Activated CD4-positive, alpha-beta T cell treated with anti-CD3 and anti-CD28 coated beads, Interleukin-2, amount 50 U/mL, for 1 hour (primary cell): ENCODE measurements around the gene FAAP20.

ENCODE experiments used
- DNase-seq: peaks from one replicate; pipeline ENCODE4 v3.0.0-alpha.2; 2020

Gene FAAP20

DNA sequence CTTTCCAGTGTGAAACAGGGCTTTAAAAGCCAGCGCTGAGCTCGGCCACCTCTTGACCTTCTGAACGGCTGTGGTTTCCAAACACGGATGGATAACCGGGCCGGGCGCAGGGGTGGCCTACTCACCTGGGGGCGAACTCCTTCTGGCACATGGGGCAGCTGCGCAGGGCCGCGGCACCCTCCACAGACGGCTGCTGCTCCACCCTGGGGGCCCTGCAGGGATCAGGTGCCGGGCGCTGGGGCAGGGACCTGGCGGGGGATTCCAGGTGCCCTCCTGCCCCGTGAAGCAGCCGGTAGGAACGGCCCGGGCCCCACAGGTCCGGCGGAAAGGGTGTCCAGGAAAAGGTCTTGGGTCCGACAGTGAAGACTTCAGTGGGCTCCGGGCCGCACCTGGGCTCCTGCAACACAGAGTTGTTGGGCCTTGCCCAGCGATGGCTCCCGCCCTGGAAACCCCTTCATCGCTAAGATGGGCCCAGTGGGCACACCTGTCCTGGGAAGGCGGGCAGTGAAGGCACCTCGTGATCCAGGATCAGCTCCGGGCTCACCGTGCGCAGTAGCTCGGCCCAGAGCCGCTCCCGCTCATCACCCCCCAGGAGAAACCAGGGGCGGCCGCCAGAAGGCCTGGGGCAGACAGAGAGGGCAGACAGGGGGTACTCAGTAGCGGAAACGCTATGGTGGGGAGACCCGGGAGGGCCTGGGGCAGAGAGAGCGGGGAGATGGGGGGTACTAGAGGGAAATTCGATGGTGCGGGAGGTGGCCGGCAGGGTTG is 874 bp downstream of the FAAP20 start:
- DNase-seq = no peak

DNA sequence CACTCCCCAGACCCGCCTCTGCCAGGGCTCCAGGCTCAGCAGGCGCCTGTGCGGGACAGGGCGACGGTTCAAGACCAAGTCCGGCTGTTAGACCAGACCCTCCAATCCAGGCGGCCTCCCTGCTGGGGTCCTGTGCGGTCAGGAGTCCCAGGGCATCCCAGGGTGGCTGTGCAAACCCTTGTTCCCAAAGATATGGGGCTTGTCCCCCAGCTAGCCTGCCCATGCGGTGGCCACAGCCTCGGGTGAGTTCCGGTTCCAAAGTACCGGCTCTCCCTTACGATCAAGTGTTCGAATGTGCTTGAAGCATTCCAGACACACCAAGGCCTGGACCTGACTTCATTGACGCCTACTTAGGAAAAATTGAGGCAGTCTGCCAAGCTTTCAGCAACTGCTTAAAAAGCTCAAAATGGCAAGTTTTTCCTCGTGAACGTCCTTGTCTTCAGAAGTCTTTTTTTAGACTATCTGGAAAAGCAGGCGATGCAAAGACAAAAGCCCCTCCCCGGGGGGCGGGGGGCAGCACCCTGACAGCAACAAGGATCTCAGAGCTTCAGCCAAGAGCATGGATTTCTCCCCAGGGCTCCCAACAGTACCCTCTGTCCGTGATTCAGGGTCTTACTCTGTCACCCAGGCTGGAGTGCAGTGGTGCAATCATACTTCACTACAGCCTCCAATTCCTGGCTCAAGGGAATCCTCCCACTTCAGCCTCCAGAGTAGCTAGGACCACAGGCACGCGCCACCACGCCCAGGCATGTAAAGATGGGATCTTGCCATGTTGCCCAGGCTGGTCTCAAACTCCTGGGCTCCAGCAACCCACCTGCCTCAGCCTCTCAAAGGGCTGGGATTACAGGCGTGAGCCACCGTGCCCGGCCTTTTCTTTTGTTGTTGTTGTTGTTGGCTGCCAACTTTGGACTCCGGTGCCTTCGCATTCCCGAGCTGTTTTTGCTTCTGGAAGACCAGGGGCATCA is 2.3 kb downstream of the FAAP20 start:
- no peak for DNase-seq

DNA sequence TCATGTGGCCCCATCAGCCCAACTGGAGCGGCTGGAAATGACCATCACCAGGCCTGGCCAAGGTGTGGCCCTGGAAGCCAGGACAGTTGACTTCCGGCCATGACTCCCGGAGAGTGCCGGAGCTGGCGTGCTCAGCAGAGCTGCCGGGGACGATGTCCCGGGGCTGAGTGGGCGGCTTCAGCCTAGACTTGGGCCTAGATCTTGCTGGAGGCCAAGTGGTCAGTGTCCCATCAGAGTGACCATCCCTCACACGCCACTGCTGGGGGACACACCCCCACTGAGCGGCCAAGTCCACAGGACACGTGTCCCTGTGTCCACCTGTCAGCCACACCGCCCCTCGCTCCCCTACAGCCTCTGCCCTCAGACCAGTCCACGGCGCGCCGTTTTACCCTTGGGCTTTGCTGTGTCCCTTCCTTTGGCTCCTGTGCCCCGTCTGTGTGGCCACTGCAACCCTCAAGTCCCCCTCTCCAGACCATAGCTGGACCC is 4.0 kb downstream of the FAAP20 start:
- DNase-seq = no peak

DNA sequence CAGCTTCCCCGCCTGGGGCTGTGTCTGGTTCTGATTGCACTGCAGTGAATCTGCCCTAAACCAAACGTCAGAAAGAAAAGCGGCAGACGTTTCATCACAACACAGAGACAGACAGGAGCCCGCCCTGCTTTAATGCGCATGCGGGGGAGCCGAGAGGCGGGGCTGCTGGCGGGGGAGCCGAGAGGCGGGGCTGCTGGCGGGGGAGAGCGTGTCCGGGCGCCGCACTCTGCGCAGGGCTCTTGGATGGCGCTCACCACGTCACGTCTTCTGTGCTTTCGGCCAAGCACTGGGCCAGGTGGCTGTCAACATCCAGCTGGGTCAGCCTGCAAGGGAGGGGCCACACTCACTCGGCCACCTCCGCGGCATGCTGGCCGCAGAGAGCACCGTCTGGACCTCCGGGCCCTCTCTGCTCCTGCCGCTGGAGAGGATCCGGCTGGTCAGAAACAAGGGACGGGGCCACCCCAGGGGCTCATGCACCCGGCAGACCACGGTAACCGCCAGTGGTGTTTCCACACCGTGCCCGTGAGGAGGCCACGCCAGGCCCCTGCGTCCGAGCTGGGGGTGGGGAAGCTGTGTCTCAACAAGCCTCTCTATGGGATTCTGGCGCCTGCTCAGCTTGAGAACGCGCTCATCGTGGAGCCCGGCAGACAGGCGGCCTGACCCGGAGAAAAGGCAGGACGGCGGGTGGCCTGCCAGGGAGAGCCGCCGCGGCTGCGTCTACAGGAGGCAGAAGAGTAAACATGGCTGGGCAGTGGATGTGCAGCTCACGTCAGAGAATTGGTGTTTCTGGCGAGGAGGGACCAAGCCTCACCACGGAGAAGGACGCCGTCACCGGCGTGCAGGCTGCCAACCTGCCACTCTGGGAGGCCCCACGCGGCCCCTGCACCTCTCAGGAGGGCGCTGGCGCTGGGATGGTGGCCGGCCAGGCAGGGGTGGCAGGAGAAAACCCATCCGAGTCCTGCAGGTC is 4.8 kb downstream of the FAAP20 start:
- DNase-seq = peak; percentile 90

DNA sequence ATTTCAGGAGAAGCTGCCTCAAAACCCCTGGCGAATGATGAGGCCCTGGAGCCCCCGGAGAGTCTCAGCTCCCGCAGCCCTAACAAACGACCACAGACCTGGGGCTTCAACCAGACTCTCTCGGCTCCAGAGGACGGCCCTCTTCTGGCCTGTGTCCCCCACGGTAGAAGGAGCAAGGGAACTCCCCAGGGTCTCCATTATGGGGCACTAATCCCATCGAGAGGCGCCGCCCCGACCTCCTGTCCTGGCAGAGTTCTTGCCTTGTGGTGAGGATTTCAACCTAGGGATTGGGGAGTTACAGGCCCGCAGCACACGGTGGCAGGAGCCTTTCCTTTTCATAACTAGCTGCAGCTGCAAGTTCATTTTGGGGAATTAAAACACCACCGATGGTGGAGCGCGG is 6.2 kb downstream of the FAAP20 start:
- DNase-seq = no peak

GRCh38 chr1:2187619-2188018 is 7.0 kb downstream of the FAAP20 start:
- DNase-seq = no peak

DNA sequence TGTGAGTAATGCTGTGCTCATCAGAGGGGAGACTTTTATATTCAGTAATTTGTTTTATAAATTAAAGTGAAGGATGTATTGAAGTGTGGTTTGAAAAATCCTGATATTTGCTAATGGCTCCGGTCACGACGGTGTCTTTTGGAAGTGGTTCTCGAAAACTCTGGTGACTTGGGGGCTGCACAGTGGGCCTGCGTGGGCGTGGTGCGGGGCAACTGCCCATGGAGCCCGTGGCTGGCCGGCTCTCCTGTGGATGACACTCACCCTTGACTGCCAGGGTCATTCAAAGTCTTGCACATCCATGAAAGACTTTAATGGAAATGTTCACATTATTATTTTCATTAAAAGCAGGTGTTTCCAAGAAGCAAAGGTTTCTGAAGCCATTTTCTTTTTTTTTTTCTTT is 7.7 kb downstream of the FAAP20 start:
- DNase-seq = no peak

- DNase-seq = no peak
These were observed 8.4 kb downstream of the FAAP20 start for GRCh38 chr1:2185880-2186855.

- DNase-seq = no peak
These were observed 9.6 kb downstream of the FAAP20 start for GRCh38 chr1:2184934-2185333.

- DNase-seq = no peak
These were observed 10.0 kb downstream of the FAAP20 start for GRCh38 chr1:2184531-2184930.

- no peak for DNase-seq
These were observed 10.6 kb downstream of the FAAP20 start for GRCh38 chr1:2183937-2184334.

GRCh38 chr1:2182376-2182775 is 12.2 kb downstream of the FAAP20 start:
- no peak for DNase-seq

DNA sequence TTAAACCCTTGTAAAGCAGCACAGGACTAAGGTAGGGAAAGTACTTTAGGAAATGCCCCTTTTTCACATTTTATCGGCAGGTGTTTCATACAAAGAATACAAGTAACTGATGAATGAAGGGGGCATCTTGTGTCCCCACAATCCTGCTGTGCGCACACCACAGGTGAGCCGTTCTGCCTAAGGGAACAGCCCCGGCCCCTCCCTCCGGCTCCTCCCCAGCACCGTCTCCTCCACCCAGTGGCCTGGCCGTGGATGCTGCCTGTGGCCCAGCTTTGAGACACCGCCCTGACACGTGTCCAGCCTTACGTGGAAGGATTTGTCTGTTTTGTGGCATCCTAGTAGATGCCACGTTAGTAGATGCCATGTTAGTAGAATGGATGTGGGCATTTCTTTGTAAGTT is 12.8 kb downstream of the FAAP20 start:
- no peak for DNase-seq

DNA sequence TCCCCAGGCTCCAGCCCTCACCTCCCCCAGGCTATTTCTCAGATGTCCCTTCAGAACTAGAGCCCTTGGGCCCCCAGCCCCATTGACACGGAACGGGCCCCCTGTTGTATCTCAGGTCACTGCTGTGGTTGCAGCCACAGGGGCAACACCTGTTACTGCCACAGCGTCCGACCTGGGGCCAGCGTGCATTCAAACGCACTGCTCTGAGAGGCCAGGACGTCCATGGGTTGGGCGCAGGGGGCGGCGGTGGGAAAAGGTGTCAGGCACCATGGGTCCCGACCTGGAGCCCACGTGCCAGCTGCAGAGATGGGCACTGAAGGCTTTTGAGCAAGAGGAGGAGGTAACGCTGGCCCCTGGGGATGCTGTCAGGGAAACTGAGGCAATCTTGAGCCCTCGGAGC is 13.3 kb downstream of the FAAP20 start:
- DNase-seq = no peak

- DNase-seq = no peak
These were observed 14.0 kb downstream of the FAAP20 start for GRCh38 chr1:2180297-2181245.

- DNase-seq = no peak
These were observed 15.1 kb downstream of the FAAP20 start for GRCh38 chr1:2179283-2180013.

GRCh38 chr1:2178875-2179274 is 15.7 kb downstream of the FAAP20 start:
- DNase-seq = no peak

DNA sequence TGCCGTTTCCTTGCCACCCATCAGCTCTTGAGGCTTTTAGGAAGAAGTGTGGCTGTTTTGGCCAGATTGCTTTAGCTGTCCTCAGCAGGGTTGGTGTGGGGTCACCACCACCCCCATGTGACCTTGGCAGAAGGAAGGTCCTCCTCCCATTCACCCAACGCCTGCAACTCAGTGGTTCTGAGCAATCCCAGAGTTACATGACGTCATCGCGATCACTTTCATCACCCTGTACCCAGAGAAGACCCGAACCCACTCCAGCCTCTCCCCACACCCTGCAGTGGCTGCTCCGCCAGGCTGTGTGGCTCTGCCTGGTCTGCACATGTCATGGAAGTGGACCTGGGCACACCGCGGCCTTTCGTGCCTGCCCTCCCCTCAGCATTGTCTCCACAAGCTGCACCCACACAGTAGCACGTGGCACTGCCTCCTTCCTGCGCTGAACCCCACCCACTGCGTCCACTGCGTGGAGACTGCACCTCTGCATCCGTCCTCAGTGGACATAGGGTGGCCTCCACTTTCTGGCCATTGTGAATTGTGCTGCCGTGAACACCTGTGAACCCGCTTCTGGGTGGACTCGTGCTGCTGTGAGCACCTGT is 16.5 kb downstream of the FAAP20 start:
- no peak for DNase-seq

DNA sequence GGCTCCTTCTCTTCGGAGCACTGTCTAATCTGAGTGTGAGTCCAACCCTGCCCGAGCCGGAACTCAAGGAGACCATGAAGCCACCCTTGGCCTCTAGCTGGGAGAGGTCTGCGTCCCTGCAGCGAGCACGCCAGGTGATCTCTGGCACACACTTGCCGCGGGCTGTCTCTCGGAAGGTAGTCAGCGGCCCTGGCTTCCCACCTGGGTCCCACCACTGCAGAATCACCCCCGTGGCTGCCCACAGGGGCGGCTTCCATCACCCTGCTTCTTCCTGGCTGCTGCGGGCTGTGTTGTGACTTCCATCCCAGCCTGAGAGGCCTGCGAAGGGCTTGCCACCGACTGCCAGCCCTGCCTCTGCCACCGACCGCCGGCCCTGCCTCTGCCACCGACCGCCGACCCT is 17.0 kb downstream of the FAAP20 start:
- DNase-seq = no peak
